Measurements from ENCODE around the gene ZSWIM4.
A peak's percentile ranks its signal among the peaks of the same experiment; 100 is the strongest.

Gene ZSWIM4

DNA sequence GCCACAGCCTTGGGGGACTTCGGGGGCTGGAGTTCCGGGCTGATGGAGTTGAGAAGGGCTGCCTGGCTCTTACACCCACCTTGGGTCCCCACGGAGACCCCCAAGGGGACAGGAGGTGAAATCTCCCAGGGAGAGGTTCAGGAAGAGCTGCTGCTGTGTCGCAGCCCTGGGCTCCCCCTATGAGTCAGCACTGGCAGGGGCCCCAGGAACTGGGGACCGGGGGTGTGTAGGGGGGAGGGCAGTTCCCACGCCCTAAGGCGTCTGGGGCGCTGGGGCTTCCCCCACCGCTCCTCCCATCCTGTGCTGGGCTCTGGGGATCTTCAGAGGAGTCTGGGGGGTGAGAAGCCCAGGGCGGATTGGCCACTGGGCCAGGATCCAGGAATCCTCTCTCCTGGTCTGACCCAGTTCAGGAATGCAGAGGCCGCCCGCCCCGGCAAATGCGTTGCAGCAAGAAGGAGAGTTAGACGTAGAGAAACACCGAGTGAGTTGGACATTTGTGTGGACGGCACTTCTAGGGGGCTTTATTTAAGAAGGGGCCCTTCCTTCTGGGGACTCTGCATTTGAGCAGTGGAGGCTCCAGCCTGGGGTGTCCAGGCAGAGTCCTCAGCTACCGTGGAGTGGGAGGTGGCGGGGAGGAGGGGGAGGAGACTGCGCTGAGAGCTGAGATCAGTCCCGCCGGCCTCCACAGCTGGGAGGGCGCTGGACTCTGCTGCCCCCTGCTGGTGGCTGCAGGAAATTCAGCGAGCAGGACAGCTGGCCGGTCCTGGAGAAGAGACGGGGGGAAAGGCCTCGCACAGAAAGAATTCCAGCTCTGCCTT is 66.7 kb downstream of the ZSWIM4 start:
- ATAC-seq (ENCODE audit: low read depth) = peak; percentile 70
- TF ChIP-seq, protein P1, sequence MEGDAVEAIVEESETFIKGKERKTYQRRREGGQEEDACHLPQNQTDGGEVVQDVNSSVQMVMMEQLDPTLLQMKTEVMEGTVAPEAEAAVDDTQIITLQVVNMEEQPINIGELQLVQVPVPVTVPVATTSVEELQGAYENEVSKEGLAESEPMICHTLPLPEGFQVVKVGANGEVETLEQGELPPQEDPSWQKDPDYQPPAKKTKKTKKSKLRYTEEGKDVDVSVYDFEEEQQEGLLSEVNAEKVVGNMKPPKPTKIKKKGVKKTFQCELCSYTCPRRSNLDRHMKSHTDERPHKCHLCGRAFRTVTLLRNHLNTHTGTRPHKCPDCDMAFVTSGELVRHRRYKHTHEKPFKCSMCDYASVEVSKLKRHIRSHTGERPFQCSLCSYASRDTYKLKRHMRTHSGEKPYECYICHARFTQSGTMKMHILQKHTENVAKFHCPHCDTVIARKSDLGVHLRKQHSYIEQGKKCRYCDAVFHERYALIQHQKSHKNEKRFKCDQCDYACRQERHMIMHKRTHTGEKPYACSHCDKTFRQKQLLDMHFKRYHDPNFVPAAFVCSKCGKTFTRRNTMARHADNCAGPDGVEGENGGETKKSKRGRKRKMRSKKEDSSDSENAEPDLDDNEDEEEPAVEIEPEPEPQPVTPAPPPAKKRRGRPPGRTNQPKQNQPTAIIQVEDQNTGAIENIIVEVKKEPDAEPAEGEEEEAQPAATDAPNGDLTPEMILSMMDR (IDR thresholded peaks at IDR 0.05; ENCODE audit: poor library complexity, severe bottlenecking) = peak; percentile 98

DNA sequence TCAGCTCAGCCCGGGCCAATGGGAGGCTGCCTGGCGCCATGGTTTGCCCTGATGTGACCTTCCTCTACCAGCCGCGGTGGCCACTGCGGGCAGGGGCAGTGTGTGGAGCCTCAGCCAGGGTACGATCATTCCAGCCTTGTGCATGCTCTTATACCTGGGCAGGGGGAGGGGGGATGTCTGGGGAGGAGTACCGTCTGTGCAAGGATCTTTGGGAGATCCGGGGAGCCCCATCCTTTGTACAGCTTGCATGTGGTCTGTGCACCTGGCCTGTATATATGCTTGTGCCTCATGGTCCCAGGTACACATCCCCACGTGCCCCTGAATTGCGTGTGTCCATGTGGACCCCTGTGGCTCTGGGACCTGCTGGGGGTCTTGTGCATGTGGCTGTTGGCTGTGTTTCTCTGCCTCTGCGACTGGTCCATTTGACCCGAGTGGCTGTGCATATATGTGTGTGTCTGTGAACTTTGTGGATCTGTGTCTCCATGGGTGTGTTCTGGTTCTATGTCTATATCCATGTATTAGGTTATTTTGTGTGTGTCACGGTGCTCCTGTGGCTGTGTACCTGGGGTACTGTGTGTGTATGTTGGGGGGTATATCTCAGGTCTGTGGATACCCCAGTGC is 68.9 kb downstream of the ZSWIM4 start:
- TF ChIP-seq, protein P1 (IDR thresholded peaks at IDR 0.05; ENCODE audit: poor library complexity, severe bottlenecking) = no peak
- H3K27me3 ChIP-seq (ENCODE audit: insufficient read depth, poor library complexity, severe bottlenecking) = peaks cover 4% of the 10 kb centered on the region
- ATAC-seq (ENCODE audit: low read depth) = no peak

More for the DNA sequence above, 66.7 kb downstream of the ZSWIM4 start:
- H3K9me3 ChIP-seq (ENCODE audit: severe bottlenecking) = no peaks in the 10 kb centered on the region
- peaks cover 12% of the 10 kb centered on the region for H3K4me1 ChIP-seq (ENCODE audit: insufficient read depth, poor library complexity, severe bottlenecking)
- peak overlapping the region; percentile 16 for H3K4me3 ChIP-seq (ENCODE audit: severe bottlenecking)
- peaks cover 4% of the 10 kb centered on the region for H3K27me3 ChIP-seq (ENCODE audit: insufficient read depth, poor library complexity, severe bottlenecking)
- peak; percentile 89 for DNase-seq (ENCODE audit: low spot score)
- H3K27ac ChIP-seq (ENCODE audit: poor library complexity, severe bottlenecking) = peak overlapping the region; percentile 98
- no peaks in the 10 kb centered on the region for H3K36me3 ChIP-seq (ENCODE audit: low read depth)

DNA sequence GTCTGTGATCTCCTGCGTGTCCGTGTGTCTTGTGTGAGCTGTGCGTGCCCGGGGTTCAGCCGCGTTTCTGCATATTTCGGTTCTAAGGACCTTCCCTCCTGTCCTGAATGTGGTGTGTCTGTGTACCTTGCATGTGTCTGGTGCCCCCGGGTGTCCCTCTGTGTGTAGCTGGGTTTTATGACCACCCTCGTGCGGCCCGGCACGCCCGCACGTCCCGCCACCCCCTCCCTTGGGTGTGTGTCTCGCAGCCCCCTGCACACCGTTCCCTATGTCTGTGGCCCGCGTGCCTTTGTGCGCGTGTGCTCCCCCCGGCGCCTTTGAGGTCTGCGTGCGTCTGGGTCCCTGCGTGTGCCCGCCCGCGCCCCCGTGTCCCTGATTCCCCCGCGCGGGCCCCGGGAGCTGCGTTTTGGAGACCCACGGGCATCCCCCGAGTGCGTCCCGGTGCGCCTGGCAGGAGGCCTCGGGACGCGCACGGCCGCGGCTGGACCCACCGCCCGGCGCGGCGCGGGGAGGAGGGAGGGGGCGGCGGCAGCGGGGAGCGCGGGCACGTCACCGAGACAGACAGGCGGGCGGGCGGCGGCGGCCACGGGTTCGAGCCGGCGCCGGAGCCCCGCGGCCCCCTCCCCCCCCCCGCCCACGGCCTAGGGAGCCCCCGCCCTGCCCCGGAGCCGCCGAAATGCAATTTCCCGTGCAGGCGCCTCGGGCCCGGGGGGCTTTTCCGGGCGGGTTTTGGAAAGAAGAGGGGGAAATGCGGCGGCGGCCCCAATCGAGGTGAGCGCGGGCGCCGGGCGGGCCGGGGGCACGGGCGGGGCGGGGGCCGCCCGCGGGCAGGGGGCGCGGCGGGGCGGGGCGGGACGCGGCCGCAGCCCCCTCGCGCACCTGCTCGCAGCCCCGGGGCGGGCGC is 69.7 kb downstream of the ZSWIM4 start:
- Histone ChIP-seq H3K27ac (ENCODE audit: poor library complexity, severe bottlenecking) (no peak overlapping the region), H3K4me1 (ENCODE audit: insufficient read depth, poor library complexity, severe bottlenecking) (peaks cover 5% of the 10 kb centered on the region)
- no peak for ATAC-seq (ENCODE audit: low read depth)

More for the DNA sequence above, 68.9 kb downstream of the ZSWIM4 start:
- no peak overlapping the region for H3K4me3 ChIP-seq (ENCODE audit: severe bottlenecking)
- no peak for DNase-seq (ENCODE audit: low spot score)
- peaks cover 7% of the 10 kb centered on the region for H3K4me1 ChIP-seq (ENCODE audit: insufficient read depth, poor library complexity, severe bottlenecking)
- H3K27ac ChIP-seq (ENCODE audit: poor library complexity, severe bottlenecking) = no peak overlapping the region
- no peaks in the 10 kb centered on the region for H3K9me3 ChIP-seq (ENCODE audit: severe bottlenecking)
- no peaks in the 10 kb centered on the region for H3K36me3 ChIP-seq (ENCODE audit: low read depth)

DNA sequence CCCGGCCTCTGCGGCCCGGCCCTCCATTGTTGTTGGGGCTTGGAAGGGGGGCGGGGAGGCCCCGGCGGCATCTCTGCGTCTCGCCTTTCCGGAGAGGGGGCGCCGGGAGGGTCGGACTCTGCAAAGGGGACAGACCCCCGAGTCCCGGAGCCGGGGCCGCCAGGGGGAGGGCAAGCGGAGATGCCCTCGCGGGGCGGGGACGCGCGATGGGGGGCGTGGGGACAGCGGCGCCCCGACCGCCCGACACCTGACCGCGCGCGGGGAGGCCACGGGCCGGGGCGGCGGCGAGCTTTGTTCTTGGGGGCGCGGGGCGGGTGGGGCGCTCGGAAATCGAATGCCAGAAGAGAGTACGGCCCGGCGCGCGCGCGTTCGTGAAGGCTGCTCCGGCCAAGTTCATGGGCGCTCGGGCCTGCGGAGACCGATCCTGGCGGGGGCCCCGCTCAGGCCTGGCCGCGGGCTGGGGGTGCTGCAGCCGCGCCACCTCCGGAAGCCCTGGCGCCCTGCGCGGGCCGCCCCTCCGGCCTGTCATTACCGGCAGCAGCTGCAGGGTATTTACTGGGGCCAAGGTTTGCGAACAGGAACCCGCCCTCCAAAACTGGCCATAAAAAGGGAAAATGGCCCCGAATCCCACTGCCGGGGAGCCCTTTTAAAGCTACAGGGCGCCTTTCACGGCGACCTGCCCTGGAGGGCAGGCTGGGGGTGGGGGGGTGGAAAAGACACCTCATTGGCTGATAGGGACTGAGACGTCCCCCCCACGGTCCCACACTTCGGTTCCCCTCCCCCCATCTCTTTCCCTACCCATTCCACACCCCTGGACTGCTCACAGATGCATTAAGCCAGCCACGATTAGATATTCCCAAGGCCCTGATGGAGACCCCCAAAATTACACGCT is 70.6 kb downstream of the ZSWIM4 start:
- no peak overlapping the region for H3K27ac ChIP-seq (ENCODE audit: poor library complexity, severe bottlenecking)

More for the DNA sequence above, 69.7 kb downstream of the ZSWIM4 start:
- Histone ChIP-seq H3K27me3 (ENCODE audit: insufficient read depth, poor library complexity, severe bottlenecking) (peaks cover 4% of the 10 kb centered on the region), H3K36me3 (ENCODE audit: low read depth) (no peaks in the 10 kb centered on the region), H3K4me3 (ENCODE audit: severe bottlenecking) (peak overlapping the region; percentile 31), H3K9me3 (ENCODE audit: severe bottlenecking) (no peaks in the 10 kb centered on the region)
- TF ChIP-seq, protein P1 (IDR thresholded peaks at IDR 0.05; ENCODE audit: poor library complexity, severe bottlenecking) = no peak
- peak; percentile 44 for DNase-seq (ENCODE audit: low spot score)

More for the DNA sequence above, 70.6 kb downstream of the ZSWIM4 start:
- H3K36me3 ChIP-seq (ENCODE audit: low read depth) = no peaks in the 10 kb centered on the region
- peaks cover 5% of the 10 kb centered on the region for H3K4me1 ChIP-seq (ENCODE audit: insufficient read depth, poor library complexity, severe bottlenecking)
- H3K27me3 ChIP-seq (ENCODE audit: insufficient read depth, poor library complexity, severe bottlenecking) = peaks cover 4% of the 10 kb centered on the region
- peak overlapping the region; percentile 31 for H3K4me3 ChIP-seq (ENCODE audit: severe bottlenecking)
- ATAC-seq (ENCODE audit: low read depth) = no peak
- peak; percentile 59 for DNase-seq (ENCODE audit: low spot score)
- no peaks in the 10 kb centered on the region for H3K9me3 ChIP-seq (ENCODE audit: severe bottlenecking)
- TF ChIP-seq, protein P1 (IDR thresholded peaks at IDR 0.05; ENCODE audit: poor library complexity, severe bottlenecking) = no peak

All from RWPE2 (cell line).